Natural killer cell (primary cell): ENCODE data around the gene CREBBP. TPM values are rescaled to one million over a fixed set of nuclear protein-coding genes. Genes with fewer than 3 reads are reported as not detected.

Experiments
- ATAC-seq, 3 donors: fragments of 150-1000 bp in 2 of 3; fragments of 200-7000 bp in 1 of 3; cut with Tn5 transposase; 1 replicate in 1 of 3; 2 replicates in 2 of 3; pipeline ENCODE4 v1.10.0; 2021; ENCODE audit warnings: mild to moderate bottlenecking in 2 of 3, moderate library complexity in 2 of 3
- DNase-seq, 2 donors: peaks; one replicate each; pipeline versions ENCODE4 v3.0.0 to v3.0.0-alpha.2; 2013 to 2021; ENCODE audit warnings: mixed read lengths in 1 of 2
- H3K27ac ChIP-seq: one replicate; pipeline ENCODE4 v1.5.1; 2013; ENCODE audit warnings: mild to moderate bottlenecking, low read length
- H3K27me3 ChIP-seq: one replicate; pipeline ENCODE4 v1.6.1; 2013; ENCODE audit warnings: low read length; ENCODE audit not compliant: control insufficient read depth, insufficient read depth
- H3K36me3 ChIP-seq: one replicate; pipeline ENCODE4 v1.6.1; 2013; ENCODE audit warnings: low read length; ENCODE audit not compliant: control insufficient read depth, insufficient read depth
- H3K4me1 ChIP-seq: one replicate; pipeline ENCODE4 v1.6.1; 2013; ENCODE audit warnings: low read length; ENCODE audit not compliant: control insufficient read depth, insufficient read depth
- H3K4me3 ChIP-seq: one replicate; pipeline ENCODE4 v1.5.1; 2013; ENCODE audit warnings: low read length
- H3K9me3 ChIP-seq: one replicate; pipeline ENCODE4 v1.6.1; 2013; ENCODE audit warnings: low read length; ENCODE audit not compliant: control insufficient read depth, insufficient read depth
- H3K27ac Mint-ChIP-seq, 2 donors: one replicate each; pipeline ENCODE4 v1.8.0; 2022; ENCODE audit warnings: mild to moderate bottlenecking in 2 of 2, mixed read lengths in 2 of 2, moderate library complexity in 1 of 2
- H3K27me3 Mint-ChIP-seq, 2 donors: one replicate each; pipeline ENCODE4 v1.8.0; 2022; ENCODE audit warnings: low read depth in 2 of 2, mixed read lengths in 2 of 2
- H3K36me3 Mint-ChIP-seq: one replicate; pipeline ENCODE4 v1.8.0; 2022; ENCODE audit warnings: mixed read lengths
- H3K4me1 Mint-ChIP-seq, 2 donors: one replicate each; pipeline ENCODE4 v1.8.0; 2022; ENCODE audit warnings: mixed read lengths in 2 of 2
- H3K4me3 Mint-ChIP-seq: one replicate; pipeline ENCODE4 v1.8.0; 2022; ENCODE audit warnings: mild to moderate bottlenecking, moderate library complexity, mixed read lengths
- H3K9me3 Mint-ChIP-seq, 2 donors: one replicate each; pipeline ENCODE4 v1.8.0; 2022; ENCODE audit warnings: mixed read lengths in 2 of 2
- CTCF ChIP-seq: fragments of 200-600 bp; IDR thresholded peaks from one replicate; pipeline ENCODE4 v1.8.0; 2022; ENCODE audit warnings: antibody characterized with exemption
- WGBS: methylation state at CpG from one replicate; pipeline ENCODE4 v1.1.7; 2013; ENCODE audit warnings: missing lambda C conversion rate; ENCODE audit not compliant: insufficient coverage; 5-methylcytosine and 5-hydroxymethylcytosine counted together
- intact Hi-C: fragments of 100-400 bp; cut with micrococcal nuclease; formaldehyde crosslinking; loops from one replicate; pipeline ENCODE4 v1.14.2; 2022
- total RNA-seq, 4 donors: library from RNA; stranded (reverse); fragments of 120-200 nt in 1 of 4; gene quantifications; one replicate each; pipeline versions ENCODE4 v1.2.3 to v1.2.4, GENCODE V29; 2013 to 2022

The CREBBP gene
- total RNA-seq, 3 donors from 2014 or later (not counting 1 experiment from before 2014, with no cell fraction given) = 197 to 234 (median 224) TPM

DNA sequence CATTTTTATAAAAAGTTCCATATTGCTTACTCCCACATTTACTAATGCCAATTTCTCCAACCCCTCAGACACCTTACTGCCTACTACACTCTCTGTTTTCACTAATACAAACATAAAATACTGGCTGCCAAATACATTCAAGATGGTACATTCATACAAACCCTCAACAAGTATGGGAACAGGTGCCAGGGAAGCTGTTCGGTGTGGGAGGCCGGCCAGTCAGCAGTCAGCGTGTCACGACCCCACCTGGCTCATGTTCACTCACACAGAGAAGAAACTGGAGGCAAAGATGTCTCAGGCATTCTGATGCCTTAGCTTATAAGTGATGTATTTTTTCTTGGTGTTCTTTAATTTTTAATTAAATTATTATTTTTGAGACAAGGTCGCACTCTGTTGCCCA is 120.8 kb downstream of the CREBBP start:
- DNase-seq (no peak), ATAC-seq (no peak)

DNA sequence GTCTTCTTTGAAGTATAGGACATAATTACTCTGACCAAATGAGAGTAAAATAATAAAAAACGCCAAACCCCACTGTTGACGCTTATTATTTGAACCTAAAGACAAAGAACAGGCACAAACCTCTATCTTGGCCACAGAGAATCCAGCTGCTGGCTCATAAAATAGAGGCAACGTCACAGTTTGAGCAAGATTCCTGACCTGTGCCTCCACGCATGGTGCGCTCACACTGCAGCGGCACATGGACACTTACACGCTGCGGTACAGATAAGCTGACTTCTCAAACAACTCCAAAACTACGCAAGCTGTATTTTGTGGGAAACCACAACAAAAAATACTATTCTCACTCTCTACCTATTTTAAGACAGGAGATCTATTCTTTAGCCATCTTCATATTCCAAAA is 124.4 kb downstream of the CREBBP start:
- ATAC-seq (no peak), DNase-seq (no peak)
- H3K4me3 ChIP-seq = no peak overlapping the region
- Mint-ChIP-seq H3K4me1 (peaks cover 14 to 19% of the 10 kb centered on the region in 2 donors), H3K4me3 (no peak overlapping the region), H3K36me3 (no peaks in the 10 kb centered on the region), H3K27me3 (no peaks in the 10 kb centered on the region), H3K9me3 (no peaks in the 10 kb centered on the region), H3K27ac (no peak overlapping the region)
- no peaks in the 10 kb centered on the region for H3K27me3 ChIP-seq
- H3K4me1 ChIP-seq = no peaks in the 10 kb centered on the region
- no peaks in the 10 kb centered on the region for H3K9me3 ChIP-seq
- TF ChIP-seq CTCF = no peak
- WGBS = 98% methylated on average over 9 of the region's 9 CpGs
- peaks cover 67% of the 10 kb centered on the region for H3K36me3 ChIP-seq
- H3K27ac ChIP-seq = no peak overlapping the region
- intact Hi-C loops = no loop called here

More for the DNA sequence above, 120.8 kb downstream of the CREBBP start:
- H3K4me3 ChIP-seq = no peak overlapping the region
- no peak for TF ChIP-seq CTCF
- H3K27me3 ChIP-seq = no peaks in the 10 kb centered on the region
- no peak overlapping the region for H3K27ac ChIP-seq
- no peaks in the 10 kb centered on the region for H3K36me3 Mint-ChIP-seq
- H3K27me3 Mint-ChIP-seq = no peaks in the 10 kb centered on the region
- H3K4me1 Mint-ChIP-seq = no peaks in the 10 kb centered on the region
- 98% methylated on average over 5 of the region's 5 CpGs for WGBS
- intact Hi-C loops = no loop called here
- no peaks in the 10 kb centered on the region for H3K9me3 Mint-ChIP-seq
- H3K4me1 ChIP-seq = no peaks in the 10 kb centered on the region
- H3K4me3 Mint-ChIP-seq = no peak overlapping the region
- H3K27ac Mint-ChIP-seq = peak overlapping the region in 1 of 2 donors; percentile 9
- no peaks in the 10 kb centered on the region for H3K9me3 ChIP-seq
- peaks cover 61% of the 10 kb centered on the region for H3K36me3 ChIP-seq

DNA sequence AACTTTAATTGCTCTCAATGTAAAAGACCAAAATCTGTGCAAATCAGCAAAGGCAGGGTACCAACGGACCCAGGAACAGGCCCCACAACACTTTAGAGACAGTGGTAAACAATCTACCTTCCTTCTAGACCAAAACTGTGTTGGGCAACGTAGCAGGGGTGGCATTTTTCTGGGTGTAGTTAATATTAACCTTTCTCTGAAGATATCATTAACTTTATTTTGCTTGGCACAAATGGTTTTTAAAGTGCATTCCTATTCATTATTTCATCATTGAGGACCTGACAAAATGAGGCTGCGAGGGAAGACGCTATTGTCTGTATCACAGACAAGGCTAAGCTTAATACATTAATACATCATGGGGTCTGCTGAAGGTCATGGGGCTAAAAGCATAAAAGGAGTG is 125.3 kb downstream of the CREBBP start:
- H3K36me3 Mint-ChIP-seq = no peaks in the 10 kb centered on the region
- intact Hi-C loops = no loop called here

More for the DNA sequence above, 125.3 kb downstream of the CREBBP start:
- Histone ChIP-seq H3K4me3 (no peak overlapping the region), H3K36me3 (peaks cover 69% of the 10 kb centered on the region), H3K27ac (no peak overlapping the region), H3K27me3 (no peaks in the 10 kb centered on the region), H3K9me3 (no peaks in the 10 kb centered on the region), H3K4me1 (no peaks in the 10 kb centered on the region)
- Mint-ChIP-seq H3K4me1 (peaks cover 18 to 23% of the 10 kb centered on the region in 2 donors), H3K27ac (peak overlapping the region in 1 of 2 donors; percentile 16), H3K27me3 (no peaks in the 10 kb centered on the region), H3K4me3 (no peak overlapping the region), H3K9me3 (no peaks in the 10 kb centered on the region)
- no peak for ATAC-seq
- WGBS = 100% methylated on average over 2 of the region's 4 CpGs
- no peak for DNase-seq
- no peak for TF ChIP-seq CTCF
